GM18867 (cell line): Measurements from ENCODE around the gene MTUS2.

Experiments used
- ATAC-seq: cut with Tn5 transposase; IDR thresholded peaks from one replicate; pipeline ENCODE4 v1.9.1; 2021; ENCODE audit warnings: mild to moderate bottlenecking, moderate library complexity; ENCODE audit not compliant: unreplicated experiment

The MTUS2 gene

GRCh38 chr13:29515372-29515771 lies 695.2 kb downstream of the MTUS2 start:
- ATAC-seq: no peak

- ATAC-seq: no peak
Measured at GRCh38 chr13:29516012-29516411, 695.9 kb downstream of the MTUS2 start.

GRCh38 chr13:29516880-29517279 lies 696.7 kb downstream of the MTUS2 start:
- ATAC-seq: no peak

GRCh38 chr13:29519921-29520320 lies 699.8 kb downstream of the MTUS2 start:
- no peak for ATAC-seq

- ATAC-seq: no peak
Measured at GRCh38 chr13:29520671-29521070, 700.5 kb downstream of the MTUS2 start.

GRCh38 chr13:29521336-29521735 lies 701.2 kb downstream of the MTUS2 start:
- no peak for ATAC-seq

- no peak for ATAC-seq
Measured at GRCh38 chr13:29522044-29522685, 702.0 kb downstream of the MTUS2 start.

GRCh38 chr13:29523199-29523961 lies 703.2 kb downstream of the MTUS2 start:
- ATAC-seq: no peak

- no peak for ATAC-seq
Measured at GRCh38 chr13:29524176-29524575, 704.0 kb downstream of the MTUS2 start.

GRCh38 chr13:29524641-29525040 lies 704.5 kb downstream of the MTUS2 start:
- ATAC-seq: no peak

- no peak for ATAC-seq
Measured at GRCh38 chr13:29525757-29526156, 705.6 kb downstream of the MTUS2 start.

- ATAC-seq: no peak
Measured at GRCh38 chr13:29526741-29527140, 706.6 kb downstream of the MTUS2 start.

- ATAC-seq: no peak
Measured at GRCh38 chr13:29527511-29527910, 707.4 kb downstream of the MTUS2 start.

GRCh38 chr13:29527916-29528315 lies 707.8 kb downstream of the MTUS2 start:
- ATAC-seq: no peak

GRCh38 chr13:29529754-29530153 lies 709.6 kb downstream of the MTUS2 start:
- no peak for ATAC-seq

GRCh38 chr13:29530901-29531300 lies 710.8 kb downstream of the MTUS2 start:
- ATAC-seq: no peak

- ATAC-seq: no peak
Measured at GRCh38 chr13:29532116-29532515, 712.0 kb downstream of the MTUS2 start.

- ATAC-seq: no peak
Measured at GRCh38 chr13:29532821-29533220, 712.7 kb downstream of the MTUS2 start.

GRCh38 chr13:29534083-29534482 lies 713.9 kb downstream of the MTUS2 start:
- ATAC-seq: no peak

- no peak for ATAC-seq
Measured at GRCh38 chr13:29535663-29536655, 715.8 kb downstream of the MTUS2 start.

GRCh38 chr13:29536853-29537252 lies 716.7 kb downstream of the MTUS2 start:
- ATAC-seq: no peak
